ENCODE results near the gene NEU3.

Gene NEU3

GRCh38 chr11:75059299-75059698 is 70.6 kb downstream of the NEU3 start:
- TF ChIP-seq CTCF (IDR thresholded peaks at IDR 0.05; ENCODE audit: low read depth, low read length, missing control alignments), result no peak
- no peak for DNase-seq (ENCODE audit: extremely low read depth, low read depth)
- H3K4me3 ChIP-seq (replicated peaks; ENCODE audit: low read depth, low read length), result no peak overlapping the region

- TF ChIP-seq CTCF (IDR thresholded peaks at IDR 0.05; ENCODE audit: low read depth, low read length, missing control alignments), result no peak
- no peak overlapping the region for H3K4me3 ChIP-seq (replicated peaks; ENCODE audit: low read depth, low read length)
- no peak for DNase-seq (ENCODE audit: extremely low read depth, low read depth)
Observed at GRCh38 chr11:75063741-75064314, 75.1 kb downstream of the NEU3 start.

- no peak for TF ChIP-seq CTCF (IDR thresholded peaks at IDR 0.05; ENCODE audit: low read depth, low read length, missing control alignments)
- DNase-seq (ENCODE audit: extremely low read depth, low read depth), result no peak
- no peak overlapping the region for H3K4me3 ChIP-seq (replicated peaks; ENCODE audit: low read depth, low read length)
Observed at GRCh38 chr11:75066061-75066460, 77.3 kb downstream of the NEU3 start.

Measured in HFF-Myc (cell line).